ENCODE results near the gene ADRA2B. TPM values are rescaled to one million over a fixed set of nuclear protein-coding genes. Genes with fewer than 3 reads are reported as not detected.
"Not testable (repeated sequence)": the region's sequence is repeated elsewhere in the genome, so short reads cannot be mapped to it uniquely, and the experiment has no call there.

ADRA2B gene
- total RNA-seq, 4 donors from 2014 or later, result 0.28 to 0.67 (median 0.53) TPM; not detected in 1

DNA sequence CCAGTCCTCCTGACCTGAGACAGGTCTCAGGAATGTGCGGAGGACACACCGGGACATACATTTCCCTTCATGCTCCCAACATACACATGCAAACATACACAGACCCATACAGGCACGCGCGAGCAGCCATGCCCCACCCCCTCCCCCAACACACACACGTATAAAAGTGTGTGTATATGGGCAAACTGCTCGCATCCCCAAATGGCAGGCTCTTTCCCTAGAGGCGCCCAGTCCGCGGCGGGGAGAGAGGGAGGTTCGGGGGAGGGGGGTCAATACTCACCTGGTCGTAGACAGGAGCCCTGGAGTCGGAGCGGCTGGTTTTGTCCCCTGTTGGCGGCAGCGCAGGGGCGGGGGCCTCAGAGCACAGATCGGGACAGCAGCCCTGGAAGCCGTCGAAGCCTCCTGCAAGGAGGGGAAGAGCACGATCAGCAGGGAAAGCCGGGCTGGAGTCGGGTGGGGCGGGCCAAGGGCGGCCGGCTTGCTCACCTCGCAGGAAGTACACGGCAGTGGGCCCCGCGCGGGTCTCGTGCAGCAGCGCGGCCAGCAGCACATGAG, 28.2 kb upstream of the ADRA2B start:
- no peaks in the 10 kb centered on the region for H3K36me3 ChIP-seq
- no peaks in the 10 kb centered on the region for H3K9me3 ChIP-seq
- peak overlapping the region; percentile 74 to 97 (median 81) for H3K27ac ChIP-seq
- H3K4me1 ChIP-seq, result peaks cover 0 to 41% (median 33%) of the 10 kb centered on the region in 4 donors
- peak overlapping the region; percentile 47 to 90 (median 72) for H3K4me3 ChIP-seq
- DNase-seq, result peak in 2 of 3 donors; percentile 56 to 74
- no peaks in the 10 kb centered on the region for H3K27me3 ChIP-seq
- TF ChIP-seq, protein P1, sequence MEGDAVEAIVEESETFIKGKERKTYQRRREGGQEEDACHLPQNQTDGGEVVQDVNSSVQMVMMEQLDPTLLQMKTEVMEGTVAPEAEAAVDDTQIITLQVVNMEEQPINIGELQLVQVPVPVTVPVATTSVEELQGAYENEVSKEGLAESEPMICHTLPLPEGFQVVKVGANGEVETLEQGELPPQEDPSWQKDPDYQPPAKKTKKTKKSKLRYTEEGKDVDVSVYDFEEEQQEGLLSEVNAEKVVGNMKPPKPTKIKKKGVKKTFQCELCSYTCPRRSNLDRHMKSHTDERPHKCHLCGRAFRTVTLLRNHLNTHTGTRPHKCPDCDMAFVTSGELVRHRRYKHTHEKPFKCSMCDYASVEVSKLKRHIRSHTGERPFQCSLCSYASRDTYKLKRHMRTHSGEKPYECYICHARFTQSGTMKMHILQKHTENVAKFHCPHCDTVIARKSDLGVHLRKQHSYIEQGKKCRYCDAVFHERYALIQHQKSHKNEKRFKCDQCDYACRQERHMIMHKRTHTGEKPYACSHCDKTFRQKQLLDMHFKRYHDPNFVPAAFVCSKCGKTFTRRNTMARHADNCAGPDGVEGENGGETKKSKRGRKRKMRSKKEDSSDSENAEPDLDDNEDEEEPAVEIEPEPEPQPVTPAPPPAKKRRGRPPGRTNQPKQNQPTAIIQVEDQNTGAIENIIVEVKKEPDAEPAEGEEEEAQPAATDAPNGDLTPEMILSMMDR (IDR thresholded peaks at IDR 0.05), result no peak
- TF ChIP-seq POLR2A (IDR thresholded peaks at IDR 0.05), result no peak

DNA sequence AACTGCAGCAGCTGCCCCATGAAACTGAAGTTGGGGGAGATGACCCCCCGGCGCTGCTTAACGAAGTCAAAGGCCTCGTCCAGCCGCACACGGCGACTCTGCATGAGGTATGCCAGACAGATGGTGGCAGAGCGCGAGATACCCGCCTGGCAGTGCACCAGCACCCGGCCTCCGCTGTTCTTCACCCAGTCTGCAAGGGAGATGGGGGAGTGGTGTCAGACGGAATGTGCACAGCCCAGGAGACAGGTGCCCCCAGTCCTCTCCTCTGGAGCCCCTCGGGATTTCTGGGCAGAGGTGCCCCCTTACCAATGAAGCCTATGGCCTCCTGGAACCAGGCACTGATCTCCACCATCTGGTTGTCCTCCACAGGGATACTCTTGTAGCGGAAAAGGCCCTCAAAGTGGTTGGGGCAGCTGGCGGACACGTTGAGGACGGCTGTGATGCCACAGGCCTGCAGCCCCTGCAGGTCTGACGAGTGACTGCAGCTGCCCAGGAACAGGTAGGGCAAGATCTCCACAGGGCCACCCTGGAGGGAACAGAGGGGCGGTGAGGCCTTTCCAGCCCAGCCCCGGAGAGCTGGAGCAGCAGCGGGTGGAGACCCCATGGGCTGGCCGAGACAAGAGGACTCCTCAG, 27.6 kb upstream of the ADRA2B start:
- no peak for TF ChIP-seq POLR2A (IDR thresholded peaks at IDR 0.05)
- TF ChIP-seq, protein P1 (IDR thresholded peaks at IDR 0.05), result peak in 3 of 6 experiments; percentile 3 to 38 (median 22)
- Histone ChIP-seq H3K4me1 (peaks cover 0 to 41% (median 32%) of the 10 kb centered on the region in 4 donors), H3K9me3 (no peaks in the 10 kb centered on the region), H3K36me3 (no peaks in the 10 kb centered on the region), H3K4me3 (peak overlapping the region; percentile 47 to 90 (median 72)), H3K27me3 (no peaks in the 10 kb centered on the region), H3K27ac (peak overlapping the region in 3 of 4 donors; percentile 78 to 97 (median 84))
- peak; percentile 41 to 61 (median 49) for DNase-seq

DNA sequence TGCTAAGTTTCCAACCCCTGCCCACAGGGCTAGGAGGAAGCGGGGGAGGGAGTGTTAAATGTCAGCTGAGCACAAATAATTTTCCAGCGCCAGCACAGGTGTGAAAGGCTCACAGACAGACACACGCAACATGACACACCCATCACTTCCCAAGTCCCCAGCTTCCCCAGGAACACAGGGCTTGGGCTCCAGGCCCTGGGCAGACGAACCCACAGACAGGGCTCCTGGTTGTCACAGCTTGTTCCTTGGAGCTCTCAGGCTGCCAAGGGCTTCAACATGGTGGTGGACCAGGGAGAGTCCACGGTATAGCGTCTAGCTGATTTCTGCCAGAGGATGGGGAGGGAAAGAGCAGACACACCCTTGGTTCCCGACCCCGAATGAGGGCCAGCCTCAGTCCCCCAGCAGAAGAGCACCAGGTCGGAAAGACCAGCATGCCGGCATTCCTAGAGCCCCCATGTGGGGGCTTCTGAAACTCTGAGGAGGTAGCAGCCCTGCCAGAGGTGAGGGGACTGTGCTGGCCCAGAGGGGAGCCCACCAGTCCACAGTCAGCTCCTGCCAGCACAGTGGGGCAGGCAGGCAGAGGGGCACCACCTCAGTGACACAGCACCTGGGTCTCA, 27.0 kb upstream of the ADRA2B start:
- H3K4me1 ChIP-seq, result peaks cover 0 to 37% (median 30%) of the 10 kb centered on the region in 4 donors
- H3K36me3 ChIP-seq, result no peaks in the 10 kb centered on the region
- peak overlapping the region in 3 of 4 donors; percentile 2 to 97 (median 84) for H3K27ac ChIP-seq
- H3K9me3 ChIP-seq, result no peaks in the 10 kb centered on the region
- peak in 1 of 3 donors; percentile 44 for DNase-seq
- peak overlapping the region; percentile 47 to 90 (median 72) for H3K4me3 ChIP-seq
- H3K27me3 ChIP-seq, result no peaks in the 10 kb centered on the region
- TF ChIP-seq, protein P1 (IDR thresholded peaks at IDR 0.05), result no peak
- no peak for TF ChIP-seq POLR2A (IDR thresholded peaks at IDR 0.05)

DNA sequence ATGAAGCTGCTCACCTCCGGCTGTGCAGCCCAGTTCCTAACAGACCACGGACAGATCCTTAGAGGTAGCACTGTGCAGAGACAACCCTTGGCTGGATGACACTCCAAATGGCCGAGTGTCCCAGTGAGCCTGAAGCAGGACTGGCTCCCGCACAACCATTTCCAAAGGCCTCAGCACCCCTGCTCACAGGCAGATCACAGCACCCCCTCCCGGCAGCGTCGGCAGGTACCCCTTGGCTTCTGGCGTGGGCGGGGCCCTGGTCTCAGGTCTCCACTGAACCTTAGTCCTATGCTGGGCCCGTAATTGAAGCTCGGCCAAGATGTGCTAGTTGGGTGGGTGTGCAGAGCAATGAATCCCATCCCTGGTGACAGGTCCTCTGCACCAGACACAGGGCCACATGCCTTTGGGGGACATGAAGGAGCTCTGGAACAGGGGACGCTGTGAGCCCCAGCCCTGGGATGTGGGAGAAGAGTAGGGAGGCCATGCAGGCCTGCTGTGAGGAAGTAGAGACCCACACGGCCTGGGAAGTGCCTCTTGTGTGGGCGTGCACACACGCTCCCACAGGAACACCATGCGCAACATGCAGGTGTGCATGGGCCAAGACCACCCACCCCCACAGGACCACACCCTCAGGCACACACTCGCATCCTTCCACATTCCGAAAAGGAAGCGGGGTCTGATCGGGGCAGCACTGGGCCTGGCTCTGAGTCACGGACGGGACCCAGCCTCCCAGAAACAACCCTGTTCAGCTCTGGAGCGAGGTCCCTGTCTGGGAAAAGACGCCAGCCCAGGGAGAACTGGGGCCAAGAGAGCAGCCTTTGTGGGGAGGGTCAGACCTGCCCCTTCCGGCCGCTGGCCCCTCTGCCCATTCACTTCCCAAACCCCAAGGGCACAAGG, 26.1 kb upstream of the ADRA2B start:
- no peaks in the 10 kb centered on the region for H3K36me3 ChIP-seq
- peak overlapping the region in 2 of 4 donors; percentile 73 to 90 for H3K4me3 ChIP-seq
- peak overlapping the region in 1 of 4 donors; percentile 97 for H3K27ac ChIP-seq
- H3K4me1 ChIP-seq, result peaks cover 0 to 30% (median 22%) of the 10 kb centered on the region in 4 donors
- DNase-seq, result peak; percentile 50 to 73 (median 73)
- no peaks in the 10 kb centered on the region for H3K9me3 ChIP-seq
- no peaks in the 10 kb centered on the region for H3K27me3 ChIP-seq
- no peak for TF ChIP-seq POLR2A (IDR thresholded peaks at IDR 0.05)
- TF ChIP-seq, protein P1 (IDR thresholded peaks at IDR 0.05), result peak in 2 of 6 experiments; percentile 22 to 35

DNA sequence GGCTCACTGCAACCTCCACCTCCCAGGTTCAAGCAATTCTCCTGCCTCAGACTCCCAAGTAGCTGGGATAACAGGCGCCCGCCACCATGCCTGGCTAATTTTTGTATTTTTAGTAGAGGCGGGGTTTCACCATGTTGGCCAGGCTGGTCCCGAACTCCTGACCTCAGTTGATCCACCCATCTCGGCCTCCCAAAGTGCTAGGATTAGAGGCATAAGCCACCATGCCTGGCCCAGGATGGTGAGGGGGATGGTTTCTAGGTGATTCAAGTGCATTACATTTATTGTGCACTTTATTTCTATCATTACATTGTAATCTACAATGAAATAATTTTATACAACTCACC, 25.2 kb upstream of the ADRA2B start:
- not testable (repeated sequence) for H3K36me3 ChIP-seq, H3K9me3 ChIP-seq, H3K4me3 ChIP-seq, H3K27me3 ChIP-seq, DNase-seq
- Histone ChIP-seq H3K4me1 (peaks cover 0 to 21% (median 14%) of the 10 kb centered on the region in 4 donors), H3K27ac (peak overlapping the region in 1 of 4 donors; percentile 97)

Measured in Peyer's patch (tissue), 4 donors.